SK-N-SH (cell line): ENCODE data around the gene SLC9A8. TPM values are rescaled to one million over a fixed set of nuclear protein-coding genes. Genes with fewer than 3 reads are reported as not detected.

Experiments used
- CTCF ChIA-PET: fragments of 300-600, 350-600 bp; formaldehyde crosslinking; extraction: SDS; loops from one replicate; lab custom pipeline; 2021; lab: Yijun Ruan, JAX
- POLR2A ChIA-PET: fragments of 350-600 bp; sonication (Branson Sonifier 250); formaldehyde crosslinking; extraction: SDS; loops from one replicate; lab custom pipeline; 2020; ENCODE audit warnings: antibody characterized with exemption, inconsistent platforms; lab: Yijun Ruan, JAX
- DNase-seq: peaks from one replicate; pipeline ENCODE4 v3.0.0; 2012
- H2AFZ ChIP-seq: fragments of 200-600 bp; sonication (generic); 2 replicates; pipeline ENCODE4 v1.8.1; 2016; ENCODE audit warnings: antibody characterized with exemption, mild to moderate bottlenecking, low read depth
- H3F3A ChIP-seq: fragments of 200-600 bp; sonication (generic); replicated peaks from 2 replicates; pipeline ENCODE3; 2016; ENCODE audit warnings: antibody characterized with exemption, mild to moderate bottlenecking; ENCODE audit not compliant: insufficient read depth
- H3K27ac ChIP-seq, 2 experiments: fragments of 200-500 bp in 1 of 2; fragments of 200-600 bp in 1 of 2; sonication (Bioruptor generic) in 1 of 2; sonication (generic), shearing (Covaris generic) in 1 of 2; 2 replicates each; pipeline versions ENCODE4 v1.5.1 to v1.6.1; 2014 to 2016; ENCODE audit warnings: low read depth in 2 of 2, inconsistent platforms in 1 of 2, low read length in 1 of 2, mild to moderate bottlenecking in 1 of 2, mixed read lengths in 1 of 2
- H3K27me3 ChIP-seq: fragments of 200-600 bp; sonication (generic), shearing (Covaris generic); 2 replicates; pipeline ENCODE4 v1.6.1; 2016; ENCODE audit warnings: mixed run types; ENCODE audit not compliant: insufficient read depth
- H3K36me3 ChIP-seq, 2 experiments: fragments of 200-500 bp in 1 of 2; fragments of 200-600 bp in 1 of 2; sonication (Bioruptor generic) in 1 of 2; sonication (generic) in 1 of 2; replicated peaks in 1 of 2; 2 replicates each; pipeline versions ENCODE3 to v1.5.1; 2014 to 2016; ENCODE audit warnings: low read length in 1 of 2, mild to moderate bottlenecking in 1 of 2; ENCODE audit not compliant: insufficient read depth in 2 of 2, control insufficient read depth in 1 of 2
- H3K4me1 ChIP-seq, 2 experiments: fragments of 200-500 bp in 1 of 2; fragments of 200-600 bp in 1 of 2; sonication (Bioruptor generic) in 1 of 2; sonication (generic), shearing (Covaris generic) in 1 of 2; 2 replicates each; pipeline versions ENCODE4 v1.5.1 to v1.6.1; 2014 to 2016; ENCODE audit warnings: low read depth in 1 of 2, low read length in 1 of 2, mixed run types in 1 of 2; ENCODE audit not compliant: insufficient read depth in 2 of 2, control insufficient read depth in 1 of 2
- H3K4me2 ChIP-seq: fragments of 200-600 bp; sonication (generic), shearing (Covaris generic); 2 replicates; pipeline ENCODE4 v1.6.1; 2017; ENCODE audit warnings: mixed run types
- H3K4me3 ChIP-seq, 2 experiments: fragments of 200-500 bp in 1 of 2; fragments of 200-600 bp in 1 of 2; sonication (Bioruptor generic) in 1 of 2; sonication (generic), shearing (Covaris generic) in 1 of 2; 2 replicates each; pipeline versions ENCODE4 v1.5.1 to v1.8.1; 2014 to 2016; ENCODE audit warnings: low read depth in 2 of 2, inconsistent platforms in 1 of 2, low read length in 1 of 2, mild to moderate bottlenecking in 1 of 2, mixed read lengths in 1 of 2, moderate library complexity in 1 of 2
- H3K79me2 ChIP-seq: fragments of 200-600 bp; sonication (generic); 2 replicates; pipeline ENCODE4 v1.8.1; 2017; ENCODE audit warnings: mild to moderate bottlenecking; ENCODE audit not compliant: insufficient read depth
- H3K9ac ChIP-seq: fragments of 200-600 bp; sonication (generic); 2 replicates; pipeline ENCODE4 v1.6.1; 2017; ENCODE audit warnings: mixed run types
- H3K9me2 ChIP-seq: fragments of 200-600 bp; sonication (generic); 2 replicates; pipeline ENCODE4 v1.6.1; 2017; ENCODE audit warnings: mixed run types
- H3K9me3 ChIP-seq: fragments of 200-600 bp; sonication (generic); 2 replicates; pipeline ENCODE4 v1.6.1; 2017; ENCODE audit warnings: mixed run types, mild to moderate bottlenecking, moderate library complexity
- H4K20me1 ChIP-seq: fragments of 200-600 bp; sonication (generic); 2 replicates; pipeline ENCODE4 v1.6.1; 2017; ENCODE audit warnings: mild to moderate bottlenecking, mixed run types; ENCODE audit not compliant: insufficient read depth
- EP300 ChIP-seq, 2 experiments: IDR thresholded peaks; 2 replicates each; pipeline versions ENCODE4 v1.4.0 to v1.6.1; 2012; ENCODE audit warnings: borderline replicate concordance in 1 of 2, low read depth in 1 of 2, low read length in 1 of 2
- FOXJ3 ChIP-seq: sonication (generic); formaldehyde crosslinking; IDR thresholded peaks from 2 replicates; pipeline ENCODE4 v1.5.1; 2020; ENCODE audit warnings: mild to moderate bottlenecking, missing genetic modification reagents
- GABPA ChIP-seq: IDR thresholded peaks from 2 replicates; pipeline ENCODE4 v1.4.0; 2012; ENCODE audit warnings: low read depth, mild to moderate bottlenecking
- GATA2 ChIP-seq: sonication (generic); formaldehyde crosslinking; IDR thresholded peaks from 2 replicates; pipeline ENCODE4 v1.5.0; 2020; ENCODE audit warnings: mild to moderate bottlenecking, missing genetic modification reagents
- IRF3 ChIP-seq: fragments of 150-350 bp; IDR thresholded peaks from 2 replicates; pipeline ENCODE4 v1.6.1; 2016; ENCODE audit warnings: mild to moderate bottlenecking, low read depth, low read length
- JUND ChIP-seq: IDR thresholded peaks from 2 replicates; pipeline ENCODE4 v1.4.0; 2012
- MAX ChIP-seq: IDR thresholded peaks from 2 replicates; pipeline ENCODE4 v1.4.0; 2012; ENCODE audit warnings: low read depth
- MEF2A ChIP-seq: IDR thresholded peaks from 2 replicates; pipeline ENCODE4 v1.4.0; 2012; ENCODE audit warnings: low read depth, borderline replicate concordance
- MXI1 ChIP-seq: IDR thresholded peaks from 2 replicates; pipeline ENCODE4 v1.6.1; 2012; ENCODE audit warnings: mild to moderate bottlenecking, low read depth, low read length, improper control_type of control experiment
- NRF1 ChIP-seq: IDR thresholded peaks from 2 replicates; pipeline ENCODE4 v1.6.1; 2012; ENCODE audit warnings: low read depth, mild to moderate bottlenecking, low read length
- POLR2AphosphoS5 ChIP-seq: IDR thresholded peaks from 2 replicates; pipeline ENCODE4 v1.6.1; 2012; ENCODE audit warnings: low read depth, low read length
- RAD21 ChIP-seq: IDR thresholded peaks from 2 replicates; pipeline ENCODE4 v1.6.1; 2012; ENCODE audit warnings: mild to moderate bottlenecking, low read length
- RFX5 ChIP-seq: IDR thresholded peaks from 2 replicates; pipeline ENCODE4 v1.6.1; 2012; ENCODE audit warnings: mild to moderate bottlenecking, improper control_type of control experiment, low read length
- SIN3A ChIP-seq: IDR thresholded peaks from 2 replicates; pipeline ENCODE4 v1.6.1; 2012; ENCODE audit warnings: low read depth, mild to moderate bottlenecking, low read length, moderate library complexity, borderline replicate concordance
- TCF12 ChIP-seq: IDR thresholded peaks from 2 replicates; pipeline ENCODE4 v1.4.0; 2012
- TEAD4 ChIP-seq: IDR thresholded peaks from 2 replicates; pipeline ENCODE4 v1.4.0; 2012; ENCODE audit warnings: mild to moderate bottlenecking, borderline replicate concordance; ENCODE audit not compliant: insufficient read depth
- USF2 ChIP-seq: fragments of 150-350 bp; IDR thresholded peaks from 2 replicates; pipeline ENCODE4 v1.6.1; 2017; ENCODE audit warnings: antibody characterized with exemption, low read length, low read depth, borderline replicate concordance
- YY1 ChIP-seq: IDR thresholded peaks from 2 replicates; pipeline ENCODE4 v1.4.0; 2012; ENCODE audit warnings: low read depth, mild to moderate bottlenecking
- ZBTB33 ChIP-seq: IDR thresholded peaks from 2 replicates; pipeline ENCODE4 v1.4.0; 2012; ENCODE audit warnings: low read depth, borderline replicate concordance
- WGBS: methylation state at CpG from one replicate; pipeline ENCODE4 v1.1.6; 2017; ENCODE audit warnings: low lambda C conversion rate; 5-methylcytosine and 5-hydroxymethylcytosine counted together
- polyA plus RNA-seq, 3 experiments: library from polyadenylated mRNA; depleted of rRNA; stranded (reverse); fragments of >200 nt; gene quantifications; 2 replicates each; pipeline ENCODE4 v1.2.3, GENCODE V29; 2012

SLC9A8 gene
- polyA plus RNA-seq, 1 of the 3 experiments (the other 2 are of a cell fraction): 3.4 TPM

GRCh38 chr20:49915380-49916145, 102.9 kb downstream of the SLC9A8 start, which contains the start of gene SPATA2 (continued):
- TF ChIP-seq ZBTB33 (no peak), SIN3A (peak; percentile 27; the same call in 1 of the 2 replicates), GATA2 (CRISPR knock-in tag) (no peak), POLR2AphosphoS5 (peak; percentile 68; the same call in 1 of the 2 replicates), IRF3 (no peak), MAX (no peak; the same call in none of the 2 replicates), GABPA (peak; percentile 99), MXI1 (peak; percentile 79)

- CTCF ChIA-PET: interaction anchor here (0.5 to 2.1 kb wide), 7 partner anchors 9 to 374 kb away, joined by 3 to 6 read pairs (median 3); no protein-coding TSS in a partner anchor
- POLR2A ChIA-PET: interaction anchor here (0.9 to 1.0 kb wide), 2 partner anchors 10 to 199 kb away, joined by 3 to 4 read pairs; no protein-coding TSS in a partner anchor
- Histone ChIP-seq H3K27me3 (no peaks in the 10 kb centered on the region), H2AFZ (peak overlapping the region; percentile 97), H3K79me2 (peaks cover 40% of the 10 kb centered on the region), H3K9me2 (no peaks in the 10 kb centered on the region), H3K9me3 (no peaks in the 10 kb centered on the region), H3K9ac (peak overlapping the region; percentile 98), H3K4me1 (peaks cover 0 to 19% of the 10 kb centered on the region in 2 experiments; a peak in 1 of 4 replicates), H3K4me2 (peak overlapping the region; percentile 98), H3K36me3 (no peaks in the 10 kb centered on the region), H3F3A (peaks cover 9% of the 10 kb centered on the region), H3K4me3 (peak overlapping the region; percentile 89 to 97), H4K20me1 (peaks cover 31% of the 10 kb centered on the region), H3K27ac (peak overlapping the region; percentile 98 to 100)
- no peak for TF ChIP-seq YY1
- TF ChIP-seq RAD21: no peak
- TF ChIP-seq GABPA: no peak
- no peak for TF ChIP-seq MEF2A
- no peak for TF ChIP-seq FOXJ3 (CRISPR knock-in tag)
- no peak for TF ChIP-seq NRF1
- no peak for TF ChIP-seq ZBTB33
- TF ChIP-seq RFX5: no peak
- no peak for TF ChIP-seq EP300 (IDR thresholded peaks at IDR 0.05; ENCODE audit: borderline replicate concordance in 1 of 2, low read depth in 1 of 2, low read length in 1 of 2)
- TF ChIP-seq TCF12: no peak
- no peak for TF ChIP-seq USF2
- no peak for TF ChIP-seq JUND
- no peak for TF ChIP-seq TEAD4
- TF ChIP-seq POLR2AphosphoS5: no peak
- no peak for DNase-seq
- 14% methylated on average over 19 of the region's 19 CpGs for WGBS
Observed at GRCh38 chr20:49916146-49917002, 103.7 kb downstream of the SLC9A8 start.
